WI38 (cell line): ENCODE measurements around the gene CARD8.
"Not testable (repeated sequence)": the region's sequence is repeated elsewhere in the genome, so short reads cannot be mapped to it uniquely, and the experiment has no call there.

ENCODE experiments used
- H3K4me3 ChIP-seq: 2 replicates; pipeline ENCODE4 v1.5.1; 2011; ENCODE audit warnings: low read depth, mild to moderate bottlenecking, control low read depth, low read length
- CTCF ChIP-seq: IDR thresholded peaks from 2 replicates; pipeline ENCODE4 v1.5.1; 2012; ENCODE audit warnings: low read depth, mild to moderate bottlenecking, control low read depth, low read length

Gene CARD8

GRCh38 chr19:48247212-48247611 lies 8.5 kb downstream of the CARD8 start:
- no peak for TF ChIP-seq CTCF

GRCh38 chr19:48246101-48246500 lies 9.6 kb downstream of the CARD8 start:
- H3K4me3 ChIP-seq, result no peak overlapping the region
- no peak for TF ChIP-seq CTCF

More at GRCh38 chr19:48247212-48247611, 8.5 kb downstream of the CARD8 start:
- H3K4me3 ChIP-seq, result no peak overlapping the region

- no peak for TF ChIP-seq CTCF
- no peak overlapping the region for H3K4me3 ChIP-seq
Observed at GRCh38 chr19:48244281-48244680, 11.4 kb downstream of the CARD8 start.

GRCh38 chr19:48241771-48242170 lies 13.9 kb downstream of the CARD8 start:
- H3K4me3 ChIP-seq, result not testable (repeated sequence)

GRCh38 chr19:48239582-48240141 lies 16.1 kb downstream of the CARD8 start:
- TF ChIP-seq CTCF, result no peak

GRCh38 chr19:48239120-48239519 lies 16.6 kb downstream of the CARD8 start:
- no peak for TF ChIP-seq CTCF
- no peak overlapping the region for H3K4me3 ChIP-seq

More at GRCh38 chr19:48239582-48240141, 16.1 kb downstream of the CARD8 start:
- H3K4me3 ChIP-seq, result no peak overlapping the region

- TF ChIP-seq CTCF, result no peak
- no peak overlapping the region for H3K4me3 ChIP-seq
Observed at GRCh38 chr19:48237057-48237456, 18.7 kb downstream of the CARD8 start.

GRCh38 chr19:48230555-48231129 lies 25.1 kb downstream of the CARD8 start:
- TF ChIP-seq CTCF, result no peak
- no peak overlapping the region for H3K4me3 ChIP-seq
